ENCODE results near the gene SMAGP. TPM values are rescaled to one million over a fixed set of nuclear protein-coding genes. Genes with fewer than 3 reads are reported as not detected.

The SMAGP gene
- total and polyA plus RNA-seq, 2 of the 13 experiments (the other 11 are each of a cell fraction or from before 2014, with no cell fraction given): 9.2 TPM

DNA sequence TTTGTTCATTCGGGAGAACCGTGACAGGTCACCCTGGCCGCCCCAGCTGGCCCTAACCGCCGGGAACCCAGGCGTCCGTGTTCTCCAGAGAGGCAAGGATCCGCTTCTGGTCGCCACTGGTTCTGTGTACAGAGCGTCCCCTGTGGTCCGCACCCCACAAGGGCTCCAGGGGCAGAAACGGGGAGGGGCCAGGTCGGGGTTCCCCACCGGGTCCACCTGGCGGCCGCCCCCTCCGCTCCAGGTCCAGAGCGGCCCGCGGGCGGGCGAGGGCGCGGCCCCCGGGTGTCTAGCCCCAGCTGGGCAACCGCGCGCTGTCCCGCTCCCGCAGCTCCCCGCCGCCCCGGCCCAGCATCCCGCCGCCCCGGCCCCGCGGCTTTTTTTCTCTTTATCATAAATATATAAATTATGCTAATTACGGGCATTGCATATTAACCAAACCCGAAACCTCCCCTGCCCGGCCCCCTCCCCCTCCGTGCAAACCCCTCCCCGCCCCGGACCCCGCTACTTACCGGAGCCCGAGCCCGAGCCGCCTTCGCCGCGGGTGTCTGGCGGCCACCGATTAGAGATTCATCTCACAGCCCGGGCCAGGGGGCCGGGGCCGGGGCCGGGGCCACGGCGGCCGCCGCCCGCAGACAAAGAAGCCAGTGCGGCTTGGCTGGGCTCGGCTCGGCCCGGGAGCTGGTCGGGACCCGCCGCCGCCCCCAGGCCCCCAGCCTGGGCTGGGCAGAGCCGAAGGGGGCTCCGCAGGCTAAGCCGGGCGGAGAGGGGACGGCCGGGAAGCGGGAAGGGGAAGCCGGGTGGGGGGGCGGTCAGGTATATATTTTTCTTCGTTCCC lies 52.9 kb downstream of the SMAGP start (continued):
- no peak for TF ChIP-seq ZNF382 (CRISPR knock-in tag; IDR thresholded peaks at IDR 0.05; ENCODE audit: borderline replicate concordance)
- TF ChIP-seq ZNF569 (CRISPR knock-in tag; IDR thresholded peaks at IDR 0.05; ENCODE audit: borderline replicate concordance): no peak
- TF ChIP-seq, protein P1, sequence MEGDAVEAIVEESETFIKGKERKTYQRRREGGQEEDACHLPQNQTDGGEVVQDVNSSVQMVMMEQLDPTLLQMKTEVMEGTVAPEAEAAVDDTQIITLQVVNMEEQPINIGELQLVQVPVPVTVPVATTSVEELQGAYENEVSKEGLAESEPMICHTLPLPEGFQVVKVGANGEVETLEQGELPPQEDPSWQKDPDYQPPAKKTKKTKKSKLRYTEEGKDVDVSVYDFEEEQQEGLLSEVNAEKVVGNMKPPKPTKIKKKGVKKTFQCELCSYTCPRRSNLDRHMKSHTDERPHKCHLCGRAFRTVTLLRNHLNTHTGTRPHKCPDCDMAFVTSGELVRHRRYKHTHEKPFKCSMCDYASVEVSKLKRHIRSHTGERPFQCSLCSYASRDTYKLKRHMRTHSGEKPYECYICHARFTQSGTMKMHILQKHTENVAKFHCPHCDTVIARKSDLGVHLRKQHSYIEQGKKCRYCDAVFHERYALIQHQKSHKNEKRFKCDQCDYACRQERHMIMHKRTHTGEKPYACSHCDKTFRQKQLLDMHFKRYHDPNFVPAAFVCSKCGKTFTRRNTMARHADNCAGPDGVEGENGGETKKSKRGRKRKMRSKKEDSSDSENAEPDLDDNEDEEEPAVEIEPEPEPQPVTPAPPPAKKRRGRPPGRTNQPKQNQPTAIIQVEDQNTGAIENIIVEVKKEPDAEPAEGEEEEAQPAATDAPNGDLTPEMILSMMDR (CRISPR knock-in tag; IDR thresholded peaks at IDR 0.05): peak; percentile 55
- no peak for TF ChIP-seq ZNF616 (CRISPR knock-in tag; IDR thresholded peaks at IDR 0.05; ENCODE audit: low read depth)
- no peak for TF ChIP-seq CCAR2 (optimal IDR thresholded peaks at IDR 0.05; ENCODE audit: low read depth, low read length)
- TF ChIP-seq NFYC (CRISPR knock-in tag; IDR thresholded peaks at IDR 0.05): no peak
- TF ChIP-seq SRSF1 (optimal IDR thresholded peaks at IDR 0.05; ENCODE audit: low read depth, low read length): peak; percentile 10
- no peak for TF ChIP-seq ZC3H13 (CRISPR knock-in tag; IDR thresholded peaks at IDR 0.05)
- no peak for TF ChIP-seq ZSCAN9 (CRISPR knock-in tag; IDR thresholded peaks at IDR 0.05; ENCODE audit: borderline replicate concordance)
- TF ChIP-seq, protein P2, sequence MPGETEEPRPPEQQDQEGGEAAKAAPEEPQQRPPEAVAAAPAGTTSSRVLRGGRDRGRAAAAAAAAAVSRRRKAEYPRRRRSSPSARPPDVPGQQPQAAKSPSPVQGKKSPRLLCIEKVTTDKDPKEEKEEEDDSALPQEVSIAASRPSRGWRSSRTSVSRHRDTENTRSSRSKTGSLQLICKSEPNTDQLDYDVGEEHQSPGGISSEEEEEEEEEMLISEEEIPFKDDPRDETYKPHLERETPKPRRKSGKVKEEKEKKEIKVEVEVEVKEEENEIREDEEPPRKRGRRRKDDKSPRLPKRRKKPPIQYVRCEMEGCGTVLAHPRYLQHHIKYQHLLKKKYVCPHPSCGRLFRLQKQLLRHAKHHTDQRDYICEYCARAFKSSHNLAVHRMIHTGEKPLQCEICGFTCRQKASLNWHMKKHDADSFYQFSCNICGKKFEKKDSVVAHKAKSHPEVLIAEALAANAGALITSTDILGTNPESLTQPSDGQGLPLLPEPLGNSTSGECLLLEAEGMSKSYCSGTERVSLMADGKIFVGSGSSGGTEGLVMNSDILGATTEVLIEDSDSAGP (CRISPR knock-in tag; IDR thresholded peaks at IDR 0.05; ENCODE audit: borderline replicate concordance): peak; percentile 31; the same call in 1 of the 2 replicates
- no peak for TF ChIP-seq ZNF788 (CRISPR knock-in tag; IDR thresholded peaks at IDR 0.05; ENCODE audit: borderline replicate concordance)
- no peak for TF ChIP-seq ZBTB1 (CRISPR knock-in tag; IDR thresholded peaks at IDR 0.05; ENCODE audit: borderline replicate concordance)
- TF ChIP-seq RELA (CRISPR knock-in tag; IDR thresholded peaks at IDR 0.05): no peak
- TF ChIP-seq FOXJ3 (CRISPR knock-in tag; IDR thresholded peaks at IDR 0.05; ENCODE audit: borderline replicate concordance): no peak
- TF ChIP-seq KDM5B (CRISPR knock-in tag; IDR thresholded peaks at IDR 0.05; ENCODE audit: borderline replicate concordance): no peak
- no peak for TF ChIP-seq FOSL1 (CRISPR knock-in tag; IDR thresholded peaks at IDR 0.05; ENCODE audit: borderline replicate concordance)
- TF ChIP-seq ZFP1 (CRISPR knock-in tag; IDR thresholded peaks at IDR 0.05): no peak
- no peak for TF ChIP-seq MATR3 (CRISPR knock-in tag; IDR thresholded peaks at IDR 0.05)
- TF ChIP-seq ZNF264 (CRISPR knock-in tag; IDR thresholded peaks at IDR 0.05): no peak
- TF ChIP-seq ZNF205 (CRISPR knock-in tag; IDR thresholded peaks at IDR 0.05): no peak
- TF ChIP-seq ZKSCAN8 (CRISPR knock-in tag; IDR thresholded peaks at IDR 0.05; ENCODE audit: borderline replicate concordance): no peak
- TF ChIP-seq MED1 (CRISPR knock-in tag; IDR thresholded peaks at IDR 0.05): peak; percentile 2; the same call in 1 of the 2 replicates
- no peak for TF ChIP-seq HDAC6 (IDR thresholded peaks at IDR 0.05; ENCODE audit: low read depth, low read length)
- no peak for TF ChIP-seq MEIS2 (CRISPR knock-in tag; IDR thresholded peaks at IDR 0.05)
- TF ChIP-seq ZFP37 (CRISPR knock-in tag; IDR thresholded peaks at IDR 0.05; ENCODE audit: borderline replicate concordance): no peak
- TF ChIP-seq ZNF792 (CRISPR knock-in tag; IDR thresholded peaks at IDR 0.05): no peak
- no peak for TF ChIP-seq ZNF607 (CRISPR knock-in tag; IDR thresholded peaks at IDR 0.05; ENCODE audit: borderline replicate concordance)
- TF ChIP-seq, protein P3, sequence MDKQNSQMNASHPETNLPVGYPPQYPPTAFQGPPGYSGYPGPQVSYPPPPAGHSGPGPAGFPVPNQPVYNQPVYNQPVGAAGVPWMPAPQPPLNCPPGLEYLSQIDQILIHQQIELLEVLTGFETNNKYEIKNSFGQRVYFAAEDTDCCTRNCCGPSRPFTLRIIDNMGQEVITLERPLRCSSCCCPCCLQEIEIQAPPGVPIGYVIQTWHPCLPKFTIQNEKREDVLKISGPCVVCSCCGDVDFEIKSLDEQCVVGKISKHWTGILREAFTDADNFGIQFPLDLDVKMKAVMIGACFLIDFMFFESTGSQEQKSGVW (CRISPR knock-in tag; IDR thresholded peaks at IDR 0.05; ENCODE audit: borderline replicate concordance): no peak

All from HepG2 (cell line).